Glutamatergic neuron (in vitro differentiated cells): ENCODE measurements around the gene IL36B. TPM values are rescaled to one million over a fixed set of nuclear protein-coding genes. Genes with fewer than 3 reads are reported as not detected.

ENCODE experiments used
- DNase-seq: peaks from one replicate; pipeline ENCODE4 v3.0.0; 2022
- H3K27ac Mint-ChIP-seq: one replicate; pipeline ENCODE4 v1.8.0; 2020; ENCODE audit warnings: mild to moderate bottlenecking, mixed read lengths, inconsistent platforms; ENCODE audit not compliant: unreplicated experiment
- H3K27me3 Mint-ChIP-seq: one replicate; pipeline ENCODE4 v1.8.0; 2020; ENCODE audit warnings: mild to moderate bottlenecking, moderate library complexity, mixed read lengths, inconsistent platforms; ENCODE audit not compliant: unreplicated experiment
- H3K36me3 Mint-ChIP-seq: one replicate; pipeline ENCODE4 v1.8.0; 2020; ENCODE audit warnings: mild to moderate bottlenecking, mixed read lengths, inconsistent platforms; ENCODE audit not compliant: unreplicated experiment
- H3K4me1 Mint-ChIP-seq: one replicate; pipeline ENCODE4 v1.8.0; 2020; ENCODE audit warnings: mild to moderate bottlenecking, low read depth, mixed read lengths, inconsistent platforms; ENCODE audit not compliant: unreplicated experiment
- H3K4me3 Mint-ChIP-seq: one replicate; pipeline ENCODE4 v1.8.0; 2020; ENCODE audit warnings: mild to moderate bottlenecking, mixed read lengths, inconsistent platforms; ENCODE audit not compliant: unreplicated experiment
- H3K9me3 Mint-ChIP-seq: one replicate; pipeline ENCODE4 v1.8.0; 2020; ENCODE audit warnings: mild to moderate bottlenecking, moderate library complexity, mixed read lengths, inconsistent platforms; ENCODE audit not compliant: unreplicated experiment
- total RNA-seq: library from RNA; stranded (reverse); fragmentation: NEBNext Ultra II Directional; extraction: Animal tissue kit (Norgen Biotek cat#: 25700); gene quantifications from one replicate; pipeline ENCODE4 v1.2.1, GENCODE V29; 2021; ENCODE audit not compliant: unreplicated experiment
- TF ChIP-seq, protein P1 (sequence below): fragments of 200-600 bp; sonication (generic); IDR thresholded peaks from one replicate; pipeline ENCODE4 v1.5.0; 2021; ENCODE audit not compliant: partially characterized antibody, unreplicated experiment

The IL36B gene
- total RNA-seq, 1 donor from 2014 or later: not detected

DNA sequence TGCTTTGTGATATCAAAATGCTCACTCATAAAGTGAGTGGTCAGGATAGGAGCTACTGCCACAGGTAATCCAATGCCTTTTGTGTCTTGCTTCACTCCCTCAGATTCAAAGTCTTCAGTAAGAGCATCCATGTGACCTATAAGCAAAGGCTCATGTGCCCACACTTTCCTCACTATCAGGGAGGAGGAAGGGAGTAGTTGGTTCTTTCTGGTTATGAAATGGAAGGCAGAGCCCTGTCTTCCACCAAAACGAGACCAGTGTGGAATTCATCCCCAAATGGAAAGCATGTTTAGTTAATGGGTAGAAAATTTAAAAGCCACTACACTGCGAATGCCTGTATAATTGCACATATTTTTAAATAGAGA lies 40.9 kb upstream of the IL36B start:
- H3K4me3 Mint-ChIP-seq: no peak overlapping the region
- peaks cover 5% of the 10 kb centered on the region for H3K9me3 Mint-ChIP-seq
- DNase-seq: no peak
- H3K27me3 Mint-ChIP-seq: no peaks in the 10 kb centered on the region
- H3K4me1 Mint-ChIP-seq: no peaks in the 10 kb centered on the region
- H3K27ac Mint-ChIP-seq: no peak overlapping the region
- TF ChIP-seq, protein P1, sequence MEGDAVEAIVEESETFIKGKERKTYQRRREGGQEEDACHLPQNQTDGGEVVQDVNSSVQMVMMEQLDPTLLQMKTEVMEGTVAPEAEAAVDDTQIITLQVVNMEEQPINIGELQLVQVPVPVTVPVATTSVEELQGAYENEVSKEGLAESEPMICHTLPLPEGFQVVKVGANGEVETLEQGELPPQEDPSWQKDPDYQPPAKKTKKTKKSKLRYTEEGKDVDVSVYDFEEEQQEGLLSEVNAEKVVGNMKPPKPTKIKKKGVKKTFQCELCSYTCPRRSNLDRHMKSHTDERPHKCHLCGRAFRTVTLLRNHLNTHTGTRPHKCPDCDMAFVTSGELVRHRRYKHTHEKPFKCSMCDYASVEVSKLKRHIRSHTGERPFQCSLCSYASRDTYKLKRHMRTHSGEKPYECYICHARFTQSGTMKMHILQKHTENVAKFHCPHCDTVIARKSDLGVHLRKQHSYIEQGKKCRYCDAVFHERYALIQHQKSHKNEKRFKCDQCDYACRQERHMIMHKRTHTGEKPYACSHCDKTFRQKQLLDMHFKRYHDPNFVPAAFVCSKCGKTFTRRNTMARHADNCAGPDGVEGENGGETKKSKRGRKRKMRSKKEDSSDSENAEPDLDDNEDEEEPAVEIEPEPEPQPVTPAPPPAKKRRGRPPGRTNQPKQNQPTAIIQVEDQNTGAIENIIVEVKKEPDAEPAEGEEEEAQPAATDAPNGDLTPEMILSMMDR: no peak
- no peaks in the 10 kb centered on the region for H3K36me3 Mint-ChIP-seq

DNA sequence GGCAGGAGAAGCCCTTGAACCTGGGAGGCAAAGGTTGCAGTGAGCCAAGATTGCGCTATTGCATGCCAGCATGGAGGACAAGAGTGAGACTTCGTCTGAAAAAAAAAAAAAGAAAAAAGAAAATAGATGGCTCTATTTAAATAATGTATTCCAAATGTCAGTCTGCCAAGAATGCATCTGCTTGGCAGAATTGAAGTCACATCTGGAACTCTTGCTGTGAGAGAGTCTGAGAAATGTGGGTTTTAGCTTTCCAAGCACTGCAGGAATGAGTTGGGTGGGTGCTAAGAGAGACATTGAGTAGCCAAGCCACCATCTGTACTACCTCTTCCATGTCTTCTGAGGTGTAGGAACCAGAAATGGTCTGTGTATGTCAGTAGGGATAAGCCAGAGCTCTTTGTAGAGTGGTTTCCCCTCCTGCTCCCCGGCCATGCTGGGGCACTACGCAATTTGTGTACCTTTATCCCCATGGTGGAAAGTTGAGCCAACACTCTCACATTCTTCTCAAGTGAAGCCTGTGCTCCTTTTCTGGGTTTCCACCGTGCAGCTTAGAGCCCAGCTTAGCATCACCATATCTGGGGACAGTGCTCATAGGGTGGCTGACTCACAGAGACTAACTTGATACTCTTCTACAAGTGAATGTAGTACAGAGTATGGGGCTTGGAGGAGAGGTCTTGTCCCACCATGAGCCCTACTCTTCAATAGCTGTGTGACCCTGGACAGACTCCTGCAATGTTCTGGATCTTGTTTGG lies 40.4 kb upstream of the IL36B start:
- Mint-ChIP-seq H3K36me3 (no peaks in the 10 kb centered on the region), H3K4me3 (no peak overlapping the region), H3K9me3 (peaks cover 1% of the 10 kb centered on the region), H3K27ac (no peak overlapping the region), H3K4me1 (no peaks in the 10 kb centered on the region), H3K27me3 (no peaks in the 10 kb centered on the region)
- TF ChIP-seq, protein P1: no peak
- DNase-seq: no peak

DNA sequence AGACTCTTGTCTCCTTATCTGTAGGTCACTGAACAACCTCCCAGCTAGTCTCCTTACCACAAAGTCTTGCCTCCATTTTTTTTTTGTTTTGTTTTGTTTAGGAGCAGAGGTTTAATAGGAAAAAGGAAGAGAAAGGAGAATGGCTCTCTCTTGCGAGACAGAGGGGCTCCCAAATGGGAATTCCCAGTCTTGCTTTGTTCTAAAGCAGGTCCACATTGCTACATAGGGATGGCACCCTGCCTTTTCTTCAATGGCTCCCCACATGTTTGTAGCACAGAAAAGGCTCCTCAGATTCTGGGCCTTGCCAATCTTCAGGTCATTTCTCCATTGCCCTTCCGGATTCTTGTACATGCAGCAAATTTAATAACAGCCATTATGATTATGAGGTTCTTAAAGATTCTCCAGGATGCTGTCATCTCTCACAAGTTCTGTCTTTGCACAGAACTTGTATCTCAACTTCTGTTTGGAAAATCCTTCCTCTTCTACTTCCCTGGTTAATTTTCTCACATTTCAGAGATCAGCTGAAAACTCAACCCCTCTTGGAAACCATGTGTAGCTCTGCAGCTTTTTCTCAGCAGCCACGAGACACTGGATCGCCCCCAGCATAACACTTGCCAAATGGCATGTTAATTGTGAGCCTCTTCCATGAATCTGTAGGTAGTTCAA lies 38.7 kb upstream of the IL36B start:
- TF ChIP-seq, protein P1: no peak
- H3K9me3 Mint-ChIP-seq: peaks cover 1% of the 10 kb centered on the region
- H3K36me3 Mint-ChIP-seq: no peaks in the 10 kb centered on the region
- DNase-seq: no peak
- H3K4me1 Mint-ChIP-seq: no peaks in the 10 kb centered on the region
- H3K27me3 Mint-ChIP-seq: no peaks in the 10 kb centered on the region
- no peak overlapping the region for H3K27ac Mint-ChIP-seq
- no peak overlapping the region for H3K4me3 Mint-ChIP-seq

DNA sequence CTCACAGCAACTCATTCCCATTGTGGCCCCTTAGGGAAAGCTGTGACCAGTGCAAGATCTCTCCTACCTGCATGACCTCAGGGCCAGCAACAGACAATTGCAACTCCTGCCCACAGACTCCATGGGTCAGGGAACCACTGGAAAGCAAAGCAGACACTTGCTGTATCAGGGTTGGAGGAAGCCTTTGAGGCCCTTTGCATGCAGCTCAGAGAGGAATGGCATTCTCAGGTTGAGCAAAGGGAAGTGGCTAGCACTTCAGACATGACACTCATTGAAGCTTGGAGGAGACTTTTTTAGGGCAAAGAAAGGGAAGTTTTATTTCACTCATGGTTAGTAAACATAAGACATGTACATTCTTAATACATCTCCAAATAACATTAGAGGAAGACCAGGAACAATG lies 37.2 kb upstream of the IL36B start:
- no peak overlapping the region for H3K27ac Mint-ChIP-seq
- H3K36me3 Mint-ChIP-seq: no peaks in the 10 kb centered on the region
- TF ChIP-seq, protein P1: no peak
- DNase-seq: no peak
- H3K27me3 Mint-ChIP-seq: no peaks in the 10 kb centered on the region
- H3K4me1 Mint-ChIP-seq: no peaks in the 10 kb centered on the region
- no peaks in the 10 kb centered on the region for H3K9me3 Mint-ChIP-seq
- H3K4me3 Mint-ChIP-seq: no peak overlapping the region
